Right lung (tissue), 5 donors: ENCODE results near the gene PLEKHG3. TPM values are rescaled to one million over a fixed set of nuclear protein-coding genes. Genes with fewer than 3 reads are reported as not detected.

Experiments used
- DNase-seq, 2 donors: peaks; one replicate each; pipeline ENCODE4 v3.0.0-alpha.2; 2013
- polyA plus RNA-seq, 5 donors: library from polyadenylated mRNA; unstranded; fragments of 120-200 nt; gene quantifications; one replicate each; pipeline versions ENCODE4 v1.2.1 to v1.2.3, GENCODE V29; 2013; ENCODE audit warnings: inconsistent platforms in 1 of 5, low replicate concordance in 1 of 5; ENCODE audit not compliant: insufficient read length in 5 of 5, insufficient read depth in 1 of 5

The PLEKHG3 gene
- polyA plus RNA-seq, 5 donors, result 49.0 to 64.8 (median 59.4) TPM

GRCh38 chr14:64778104-64778754 lies 74.0 kb downstream of the PLEKHG3 start:
- no peak for DNase-seq

GRCh38 chr14:64779472-64779871 lies 75.2 kb downstream of the PLEKHG3 start:
- no peak for DNase-seq

- no peak for DNase-seq
These were observed 78.0 kb downstream of the PLEKHG3 start for GRCh38 chr14:64782196-64782595.

- no peak for DNase-seq
These were observed 79.8 kb downstream of the PLEKHG3 start for GRCh38 chr14:64784006-64784405.

GRCh38 chr14:64786296-64787149 lies 82.3 kb downstream of the PLEKHG3 start:
- peak; percentile 52 to 56 for DNase-seq

- no peak for DNase-seq
These were observed 83.4 kb downstream of the PLEKHG3 start for GRCh38 chr14:64787619-64788018.

- no peak for DNase-seq
These were observed 84.5 kb downstream of the PLEKHG3 start for GRCh38 chr14:64788706-64789105.

GRCh38 chr14:64789696-64790095 lies 85.5 kb downstream of the PLEKHG3 start:
- no peak for DNase-seq

GRCh38 chr14:64790478-64790877 lies 86.3 kb downstream of the PLEKHG3 start:
- DNase-seq, result no peak

GRCh38 chr14:64792231-64792630 lies 88.0 kb downstream of the PLEKHG3 start:
- DNase-seq, result no peak

- no peak for DNase-seq
These were observed 88.8 kb downstream of the PLEKHG3 start for GRCh38 chr14:64792871-64793560.

GRCh38 chr14:64795211-64795610 lies 91.0 kb downstream of the PLEKHG3 start:
- DNase-seq, result no peak

GRCh38 chr14:64795921-64796320 lies 91.7 kb downstream of the PLEKHG3 start:
- no peak for DNase-seq

- DNase-seq, result no peak
These were observed 92.1 kb downstream of the PLEKHG3 start for GRCh38 chr14:64796369-64796768.

GRCh38 chr14:64799555-64799954 lies 95.3 kb downstream of the PLEKHG3 start:
- no peak for DNase-seq

Other genes starting within 250 kb of the PLEKHG3 start
- gene AKAP5, start 238.9 kb upstream of the PLEKHG3 start, polyA plus RNA-seq, result 1 to 10 TPM; 1.8 to 4.4 (median 2.6) TPM
- 10 to 100 TPM; 10.6 to 16.1 (median 13.9) TPM for gene ZBTB25, start 200.6 kb upstream of the PLEKHG3 start, polyA plus RNA-seq
- gene ZBTB1, start 199.7 kb upstream of the PLEKHG3 start, polyA plus RNA-seq, result 10 to 100 TPM; 52.1 to 84.0 (median 69.6) TPM
- 10 to 100 TPM in 2 of 5 donors, 1 to 10 TPM in 3; 7.2 to 16.9 (median 10.0) TPM for gene HSPA2, start 163.7 kb upstream of the PLEKHG3 start, polyA plus RNA-seq
- under 1 TPM; 0.42 to 1.00 (median 0.68) TPM for gene PPP1R36, start 154.5 kb upstream of the PLEKHG3 start, polyA plus RNA-seq
- 1 to 10 TPM; 2.7 to 8.0 (median 4.3) TPM for gene SPTB, start 175.5 kb downstream of the PLEKHG3 start, polyA plus RNA-seq
- 10 to 100 TPM; 45.4 to 64.2 (median 56.8) TPM for gene CHURC1, start 210.0 kb downstream of the PLEKHG3 start, polyA plus RNA-seq
- 1 to 10 TPM in 1 of 5 donors, under 1 TPM in 4; 0.55 to 1.2 (median 0.72) TPM for gene GPX2, start 238.3 kb downstream of the PLEKHG3 start, polyA plus RNA-seq